ENCODE results near the gene PPP2R5C.

Gene PPP2R5C

GRCh38 chr14:101843038-101843437 is 81.5 kb downstream of the PPP2R5C start:
- Histone ChIP-seq H3K9me3 (ENCODE audit: control insufficient read depth, insufficient read depth, low read length) (no peaks in the 10 kb centered on the region), H3K27me3 (ENCODE audit: control insufficient read depth, low read length) (no peaks in the 10 kb centered on the region), H3K9me2 (replicated peaks; ENCODE audit: control insufficient read depth, low read length) (no peaks in the 10 kb centered on the region), H3F3A (ENCODE audit: control insufficient read depth, insufficient read depth) (peaks cover 64% of the 10 kb centered on the region), H3K4me1 (ENCODE audit: control insufficient read depth, low read length) (peaks cover 100% of the 10 kb centered on the region), H3K4me2 (ENCODE audit: low read length) (peak overlapping the region; percentile 86), H4K20me1 (ENCODE audit: control insufficient read depth, insufficient read depth, low read depth, low read length) (peaks cover 3% of the 10 kb centered on the region; the same call in 1 of the 2 replicates), H3K36me3 (ENCODE audit: control insufficient read depth, low read length) (peaks cover 43% of the 10 kb centered on the region), H3K27ac (ENCODE audit: low read depth, low read length) (peak overlapping the region; percentile 91), H3K79me2 (ENCODE audit: control insufficient read depth, low read length) (peaks cover 93% of the 10 kb centered on the region), H3K4me3 (ENCODE audit: low read length) (0 out of 2 replicates have a peak overlapping the region, but pooled peaks have one; percentile 14)
- TF ChIP-seq EZH2phosphoT487 (IDR thresholded peaks at IDR 0.05; ENCODE audit: borderline replicate concordance, low read length) = no peak
- TF ChIP-seq CTCF (IDR thresholded peaks at IDR 0.05; ENCODE audit: low read depth, low read length, poor library complexity, severe bottlenecking) = no peak

GRCh38 chr14:101843665-101844064 is 82.2 kb downstream of the PPP2R5C start:
- no peaks in the 10 kb centered on the region for H3K9me3 ChIP-seq (ENCODE audit: control insufficient read depth, insufficient read depth, low read length)
- H3K27ac ChIP-seq (ENCODE audit: low read depth, low read length) = peak overlapping the region; percentile 91
- peaks cover 59% of the 10 kb centered on the region for H3F3A ChIP-seq (ENCODE audit: control insufficient read depth, insufficient read depth)
- H3K27me3 ChIP-seq (ENCODE audit: control insufficient read depth, low read length) = no peaks in the 10 kb centered on the region
- peaks cover 3% of the 10 kb centered on the region; the same call in 1 of the 2 replicates for H4K20me1 ChIP-seq (ENCODE audit: control insufficient read depth, insufficient read depth, low read depth, low read length)
- H3K9me2 ChIP-seq (replicated peaks; ENCODE audit: control insufficient read depth, low read length) = no peaks in the 10 kb centered on the region
- H3K36me3 ChIP-seq (ENCODE audit: control insufficient read depth, low read length) = peaks cover 41% of the 10 kb centered on the region
- H3K4me3 ChIP-seq (ENCODE audit: low read length) = peak overlapping the region; percentile 69
- H3K4me2 ChIP-seq (ENCODE audit: low read length) = peak overlapping the region; percentile 86
- peaks cover 93% of the 10 kb centered on the region for H3K79me2 ChIP-seq (ENCODE audit: control insufficient read depth, low read length)
- TF ChIP-seq EZH2phosphoT487 (IDR thresholded peaks at IDR 0.05; ENCODE audit: borderline replicate concordance, low read length) (no peak), CTCF (IDR thresholded peaks at IDR 0.05; ENCODE audit: low read depth, low read length, poor library complexity, severe bottlenecking) (peak; percentile 90)
- peaks cover 100% of the 10 kb centered on the region for H3K4me1 ChIP-seq (ENCODE audit: control insufficient read depth, low read length)

GRCh38 chr14:101844219-101844618 is 82.7 kb downstream of the PPP2R5C start:
- peak overlapping the region; percentile 91 for H3K27ac ChIP-seq (ENCODE audit: low read depth, low read length)
- peaks cover 45% of the 10 kb centered on the region for H3K36me3 ChIP-seq (ENCODE audit: control insufficient read depth, low read length)
- H3K27me3 ChIP-seq (ENCODE audit: control insufficient read depth, low read length) = no peaks in the 10 kb centered on the region
- peak overlapping the region; percentile 69 for H3K4me3 ChIP-seq (ENCODE audit: low read length)
- peak overlapping the region; percentile 86 for H3K4me2 ChIP-seq (ENCODE audit: low read length)
- TF ChIP-seq CTCF (IDR thresholded peaks at IDR 0.05; ENCODE audit: low read depth, low read length, poor library complexity, severe bottlenecking) = no peak
- TF ChIP-seq EZH2phosphoT487 (IDR thresholded peaks at IDR 0.05; ENCODE audit: borderline replicate concordance, low read length) = no peak
- H4K20me1 ChIP-seq (ENCODE audit: control insufficient read depth, insufficient read depth, low read depth, low read length) = peaks cover 3% of the 10 kb centered on the region; the same call in 1 of the 2 replicates
- H3K4me1 ChIP-seq (ENCODE audit: control insufficient read depth, low read length) = peaks cover 100% of the 10 kb centered on the region
- no peaks in the 10 kb centered on the region for H3K9me3 ChIP-seq (ENCODE audit: control insufficient read depth, insufficient read depth, low read length)
- peaks cover 59% of the 10 kb centered on the region for H3F3A ChIP-seq (ENCODE audit: control insufficient read depth, insufficient read depth)
- no peaks in the 10 kb centered on the region for H3K9me2 ChIP-seq (replicated peaks; ENCODE audit: control insufficient read depth, low read length)
- peaks cover 94% of the 10 kb centered on the region for H3K79me2 ChIP-seq (ENCODE audit: control insufficient read depth, low read length)

All from DOHH2 (cell line).